IPS-NIHi11 (cell line): ENCODE measurements around the gene KDSR.

Source experiments
- DNase-seq: peaks from one replicate; pipeline ENCODE4 v3.0.0; 2012; ENCODE audit warnings: mixed read lengths, low spot score

The KDSR gene

DNA sequence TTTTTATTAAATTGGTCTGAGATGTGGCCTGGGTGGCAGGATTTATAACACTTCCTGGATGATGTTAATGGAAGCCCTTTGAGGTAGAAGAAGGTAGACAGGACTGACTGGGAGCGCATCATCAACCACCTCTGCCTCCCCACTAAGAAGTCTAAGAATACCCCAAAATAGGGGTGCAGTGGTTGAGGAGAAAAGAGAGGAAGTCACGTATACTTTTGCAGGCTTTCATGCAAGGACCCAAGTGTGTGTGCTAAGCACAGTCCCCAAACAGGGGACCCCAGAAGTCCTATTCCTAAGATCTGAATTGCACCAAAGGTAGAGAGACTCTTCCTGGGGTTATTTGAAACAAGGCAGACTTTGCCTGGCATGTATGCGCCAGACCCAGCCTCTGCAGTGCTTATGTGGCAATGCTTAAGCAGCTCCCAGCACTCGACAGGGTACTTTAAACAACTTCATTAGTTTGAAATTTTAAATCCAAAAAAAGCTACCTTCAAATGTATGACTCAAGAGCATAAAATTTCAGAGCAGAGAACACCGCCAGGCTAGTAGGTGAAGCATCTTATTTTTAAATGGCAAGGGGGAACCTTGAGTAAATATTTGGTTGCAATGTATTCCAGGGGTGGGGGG, 82.7 kb downstream of the KDSR start:
- no peak for DNase-seq

- DNase-seq: no peak
These were observed 83.5 kb downstream of the KDSR start for GRCh38 chr18:63283305-63284094.

DNA sequence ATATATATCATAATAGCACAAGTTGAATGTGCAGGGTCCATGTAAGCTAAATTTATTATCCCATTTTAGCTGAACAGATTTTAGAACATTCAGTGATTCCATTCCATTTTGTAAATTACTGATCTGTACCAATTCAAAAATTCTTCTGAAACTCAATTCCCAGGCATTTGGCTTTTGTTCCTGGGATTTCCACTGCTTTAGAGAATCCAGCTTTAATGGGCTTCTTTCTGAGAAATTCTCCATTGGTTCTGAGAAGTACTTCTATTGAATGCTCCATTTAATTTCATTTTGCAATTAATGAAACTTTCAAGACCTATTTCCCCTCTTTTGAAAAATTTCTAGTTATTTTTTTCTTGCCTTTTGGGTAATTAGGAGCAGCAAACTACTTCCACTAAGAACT, 84.2 kb downstream of the KDSR start:
- no peak for DNase-seq
